GM10266 (cell line): Measurements from ENCODE around the gene LYL1.

ENCODE experiments used
- DNase-seq: peaks from one replicate; pipeline ENCODE4 v3.0.0; 2012; ENCODE audit errors: extremely low spot score
- CTCF ChIP-seq: IDR thresholded peaks from 2 replicates; pipeline ENCODE4 v1.5.1; 2012; ENCODE audit warnings: mild to moderate bottlenecking, low read depth; ENCODE audit not compliant: control insufficient read depth, insufficient read depth; ENCODE audit errors: missing control alignments

The LYL1 gene

GRCh38 chr19:13098277-13099072 lies 4.2 kb downstream of the LYL1 start:
- DNase-seq: no peak

GRCh38 chr19:13097463-13098258 lies 5.0 kb downstream of the LYL1 start:
- no peak for TF ChIP-seq CTCF
- DNase-seq: no peak

More at GRCh38 chr19:13098277-13099072, 4.2 kb downstream of the LYL1 start:
- no peak for TF ChIP-seq CTCF

GRCh38 chr19:13097033-13097462 lies 5.6 kb downstream of the LYL1 start:
- TF ChIP-seq CTCF: no peak
- DNase-seq: no peak

GRCh38 chr19:13095934-13096927 lies 6.4 kb downstream of the LYL1 start:
- no peak for TF ChIP-seq CTCF
- DNase-seq: no peak

- DNase-seq: no peak
- no peak for TF ChIP-seq CTCF
Observed at GRCh38 chr19:13095393-13095784, 7.3 kb downstream of the LYL1 start.

- TF ChIP-seq CTCF: no peak
- DNase-seq: no peak
Observed at GRCh38 chr19:13094771-13095392, 7.8 kb downstream of the LYL1 start.
